Karpas-422 (cell line): ENCODE data around the gene ACP2. TPM values are rescaled to one million over a fixed set of nuclear protein-coding genes. Genes with fewer than 3 reads are reported as not detected.
"Not testable (repeated sequence)": the region's sequence is repeated elsewhere in the genome, so short reads cannot be mapped to it uniquely, and the experiment has no call there.

Source experiments
- DNase-seq: peaks from one replicate; pipeline ENCODE4 v3.0.0-alpha.2; 2015
- H2AFZ ChIP-seq: fragments of 200-600 bp; sonication (generic); 2 replicates; pipeline ENCODE4 v1.6.1; 2014; ENCODE audit warnings: antibody characterized with exemption, low read length, mixed read lengths
- H3K27ac ChIP-seq: fragments of 200-600 bp; sonication (generic); 2 replicates; pipeline ENCODE4 v1.5.1; 2014; ENCODE audit warnings: mild to moderate bottlenecking, low read length, moderate library complexity
- H3K27me3 ChIP-seq: fragments of 200-600 bp; sonication (generic); 2 replicates; pipeline ENCODE4 v1.6.1; 2014; ENCODE audit warnings: low read length, mixed read lengths
- H3K36me3 ChIP-seq: fragments of 200-600 bp; sonication (generic); 2 replicates; pipeline ENCODE4 v1.6.1; 2014; ENCODE audit warnings: low read length, mixed read lengths; ENCODE audit not compliant: insufficient read depth
- H3K4me1 ChIP-seq: fragments of 200-600 bp; sonication (generic); 2 replicates; pipeline ENCODE4 v1.6.1; 2014; ENCODE audit warnings: mild to moderate bottlenecking, low read length, mixed read lengths
- H3K4me2 ChIP-seq: fragments of 200-600 bp; sonication (generic); 2 replicates; pipeline ENCODE4 v1.6.1; 2014; ENCODE audit warnings: low read length, low read depth, mild to moderate bottlenecking; ENCODE audit not compliant: poor library complexity, severe bottlenecking
- H3K4me3 ChIP-seq: fragments of 200-600 bp; sonication (generic); 2 replicates; pipeline ENCODE4 v1.5.1; 2014; ENCODE audit warnings: mild to moderate bottlenecking, antibody characterized with exemption, low read length, mixed read lengths
- H3K79me2 ChIP-seq: fragments of 200-600 bp; sonication (generic); 2 replicates; pipeline ENCODE4 v1.6.1; 2014; ENCODE audit warnings: mild to moderate bottlenecking, low read length, mixed read lengths
- H3K9ac ChIP-seq: fragments of 200-600 bp; sonication (generic); 2 replicates; pipeline ENCODE4 v1.6.0; 2014; ENCODE audit warnings: low read length
- H3K9me2 ChIP-seq: fragments of 200-600 bp; sonication (generic), shearing (Covaris generic); replicated peaks from 2 replicates; pipeline ENCODE4 v1.6.0; 2014; ENCODE audit warnings: mild to moderate bottlenecking, low read length, moderate library complexity; ENCODE audit not compliant: insufficient read depth
- H3K9me3 ChIP-seq: fragments of 300-700, 200-600 bp; sonication (generic); 2 replicates; pipeline ENCODE4 v1.6.1; 2014; ENCODE audit warnings: low read length, mixed read lengths
- H4K20me1 ChIP-seq: fragments of 200-600 bp; sonication (generic); 2 replicates; pipeline ENCODE4 v1.6.1; 2014; ENCODE audit warnings: mild to moderate bottlenecking, antibody characterized with exemption, low read length, low read depth; ENCODE audit not compliant: insufficient read depth
- total RNA-seq: library from RNA; depleted of rRNA; stranded (reverse); fragments of >200 nt; shearing (Covaris generic); gene quantifications from 2 replicates; pipeline ENCODE4 v1.2.3, GENCODE V29; 2014; ENCODE audit warnings: low replicate concordance

Gene ACP2
- total RNA-seq, 1 experiment from 2014 or later, result 20.7 TPM

GRCh38 chr11:47213950-47214565, 34.6 kb downstream of the ACP2 start:
- Histone ChIP-seq H3K4me2 (peak overlapping the region; percentile 85), H3K36me3 (no peaks in the 10 kb centered on the region), H3K9me3 (no peaks in the 10 kb centered on the region), H3K27me3 (no peaks in the 10 kb centered on the region), H4K20me1 (no peaks in the 10 kb centered on the region), H3K9ac (peak overlapping the region; percentile 64), H2AFZ (peak overlapping the region; percentile 61), H3K79me2 (peaks cover 20% of the 10 kb centered on the region), H3K27ac (no peak overlapping the region), H3K9me2 (no peaks in the 10 kb centered on the region), H3K4me1 (peaks cover 30% of the 10 kb centered on the region), H3K4me3 (peak overlapping the region; percentile 79)
- peak; percentile 90 for DNase-seq

- Histone ChIP-seq H3K27ac (no peak overlapping the region), H3K36me3 (no peaks in the 10 kb centered on the region), H3K4me1 (peaks cover 19% of the 10 kb centered on the region), H3K27me3 (no peaks in the 10 kb centered on the region), H3K9me2 (no peaks in the 10 kb centered on the region), H3K9me3 (no peaks in the 10 kb centered on the region), H4K20me1 (no peaks in the 10 kb centered on the region), H3K9ac (no peak overlapping the region), H3K4me2 (no peak overlapping the region), H3K79me2 (peaks cover 16% of the 10 kb centered on the region), H2AFZ (no peak overlapping the region), H3K4me3 (no peak overlapping the region)
- no peak for DNase-seq
Observed at GRCh38 chr11:47212938-47213337, 35.7 kb downstream of the ACP2 start.

- H3K4me3 ChIP-seq, result no peak overlapping the region
- no peaks in the 10 kb centered on the region for H3K79me2 ChIP-seq
- H3K9me3 ChIP-seq, result no peaks in the 10 kb centered on the region
- no peak overlapping the region for H2AFZ ChIP-seq
- DNase-seq, result no peak
- no peak overlapping the region for H3K9ac ChIP-seq
- no peaks in the 10 kb centered on the region for H4K20me1 ChIP-seq
- H3K36me3 ChIP-seq, result no peaks in the 10 kb centered on the region
- no peaks in the 10 kb centered on the region for H3K4me1 ChIP-seq
- no peak overlapping the region for H3K4me2 ChIP-seq
- H3K27me3 ChIP-seq, result no peaks in the 10 kb centered on the region
- H3K9me2 ChIP-seq, result no peaks in the 10 kb centered on the region
- no peak overlapping the region for H3K27ac ChIP-seq
Observed at GRCh38 chr11:47208628-47209027, 40.0 kb downstream of the ACP2 start.

GRCh38 chr11:47208008-47208552, 40.5 kb downstream of the ACP2 start:
- not testable (repeated sequence) for H3K4me2 ChIP-seq, H2AFZ ChIP-seq, H3K9me2 ChIP-seq, H3K36me3 ChIP-seq, H3K27ac ChIP-seq, H3K27me3 ChIP-seq, H3K4me3 ChIP-seq, DNase-seq, H3K4me1 ChIP-seq, H4K20me1 ChIP-seq, H3K9me3 ChIP-seq, H3K9ac ChIP-seq, H3K79me2 ChIP-seq

GRCh38 chr11:47207459-47207858, 41.2 kb downstream of the ACP2 start:
- no peak overlapping the region for H3K9ac ChIP-seq

GRCh38 chr11:47206577-47206976, 42.0 kb downstream of the ACP2 start:
- not testable (repeated sequence) for H3K4me3 ChIP-seq, H3K27me3 ChIP-seq, H3K4me2 ChIP-seq, H3K36me3 ChIP-seq, H3K9me3 ChIP-seq, H3K9me2 ChIP-seq, H2AFZ ChIP-seq, DNase-seq, H3K4me1 ChIP-seq, H3K9ac ChIP-seq, H3K79me2 ChIP-seq, H3K27ac ChIP-seq, H4K20me1 ChIP-seq

More at GRCh38 chr11:47207459-47207858, 41.2 kb downstream of the ACP2 start:
- Histone ChIP-seq H3K27me3 (no peaks in the 10 kb centered on the region), H3K79me2 (no peaks in the 10 kb centered on the region), H2AFZ (no peak overlapping the region), H3K36me3 (no peaks in the 10 kb centered on the region), H4K20me1 (no peaks in the 10 kb centered on the region), H3K27ac (no peak overlapping the region), H3K4me1 (no peaks in the 10 kb centered on the region), H3K9me2 (no peaks in the 10 kb centered on the region), H3K9me3 (no peaks in the 10 kb centered on the region), H3K4me3 (no peak overlapping the region), H3K4me2 (no peak overlapping the region)
- DNase-seq, result no peak

GRCh38 chr11:47204637-47204989, 44.0 kb downstream of the ACP2 start:
- Histone ChIP-seq H3K4me3 (no peak overlapping the region), H4K20me1 (no peaks in the 10 kb centered on the region), H3K36me3 (no peaks in the 10 kb centered on the region), H3K4me1 (no peaks in the 10 kb centered on the region), H3K79me2 (no peaks in the 10 kb centered on the region), H2AFZ (no peak overlapping the region), H3K9ac (no peak overlapping the region), H3K27ac (no peak overlapping the region), H3K9me2 (no peaks in the 10 kb centered on the region), H3K4me2 (no peak overlapping the region), H3K27me3 (no peaks in the 10 kb centered on the region), H3K9me3 (no peaks in the 10 kb centered on the region)
- DNase-seq, result no peak

- Histone ChIP-seq H3K27ac (no peak overlapping the region), H3K79me2 (no peaks in the 10 kb centered on the region), H3K36me3 (no peaks in the 10 kb centered on the region), H3K4me2 (no peak overlapping the region), H3K27me3 (no peaks in the 10 kb centered on the region), H3K4me1 (no peaks in the 10 kb centered on the region), H4K20me1 (no peaks in the 10 kb centered on the region), H2AFZ (no peak overlapping the region), H3K9me3 (no peaks in the 10 kb centered on the region), H3K4me3 (no peak overlapping the region), H3K9me2 (no peaks in the 10 kb centered on the region), H3K9ac (no peak overlapping the region)
- DNase-seq, result no peak
Observed at GRCh38 chr11:47202576-47202975, 46.0 kb downstream of the ACP2 start.
